ENCODE results near the gene TMTC2. TPM values are rescaled to one million over a fixed set of nuclear protein-coding genes. Genes with fewer than 3 reads are reported as not detected.

TMTC2 gene
- total and polyA plus RNA-seq, 2 donors (not counting 3 experiments of a cell fraction or from before 2014, with no cell fraction given) = 4.1 to 7.8 TPM

GRCh38 chr12:83016991-83017390, 330.3 kb downstream of the TMTC2 start:
- intact Hi-C loops (cut with micrococcal nuclease) = loop anchor here (5.0 kb wide), 1 partner anchor 330 kb away; the partner anchor contains the start of gene TMTC2
- no TSS peak for BruUV-seq (replicated peaks)
- no peaks in the 10 kb centered on the region for H3K36me3 ChIP-seq (ENCODE audit: control insufficient read depth in 2 of 2, extremely low read depth in 1 of 2, insufficient read depth in 2 of 2, low read length in 2 of 2)
- no peaks in the 10 kb centered on the region for H3K27me3 ChIP-seq (ENCODE audit: control insufficient read depth in 2 of 2, insufficient read depth in 2 of 2, low read length in 2 of 2)
- no peak overlapping the region for H3K4me2 ChIP-seq (ENCODE audit: insufficient read depth, low read length)
- H3K27ac ChIP-seq (ENCODE audit: insufficient read depth, low read depth, low read length) = no peak overlapping the region
- no peak overlapping the region for H3K4me3 ChIP-seq (replicated peaks in 1 of 3; ENCODE audit: insufficient read depth in 1 of 3, low read depth in 1 of 3, low read length in 3 of 3)
- H4K20me1 ChIP-seq (replicated peaks; ENCODE audit: control insufficient read depth, extremely low read depth, insufficient read depth, low read length) = no peaks in the 10 kb centered on the region
- FAIRE-seq = no peak
- POLR2A ChIA-PET = no interaction called here
- no peaks in the 10 kb centered on the region for H3K79me2 ChIP-seq (ENCODE audit: control insufficient read depth, insufficient read depth, low read length)
- H3K9me1 ChIP-seq (replicated peaks; ENCODE audit: control insufficient read depth, extremely low read depth, insufficient read depth, low read length) = no peaks in the 10 kb centered on the region
- peaks cover 11% of the 10 kb centered on the region for H3K4me1 ChIP-seq (ENCODE audit: control insufficient read depth, extremely low read depth, insufficient read depth, low read length)
- no peak overlapping the region for H3K9ac ChIP-seq (replicated peaks; ENCODE audit: extremely low read depth, insufficient read depth, low read length)
- CTCF ChIA-PET = interaction anchor here (1.2 kb wide), 1 partner anchor 331 kb away, joined by 5 read pairs; no protein-coding TSS in a partner anchor
- no peak for DNase-seq (ENCODE audit: low read depth, low spot score)
- TF ChIP-seq MYC (IDR thresholded peaks at IDR 0.05; ENCODE audit: low read depth, low read length) (no peak), GATA2 (IDR thresholded peaks at IDR 0.05; ENCODE audit: insufficient read depth, insufficient read length, low read depth, low read length) (no peak), POLR2A (IDR thresholded peaks at IDR 0.05; ENCODE audit: low read depth, low read length) (no peak), EZH2 (IDR thresholded peaks at IDR 0.05; ENCODE audit: borderline replicate concordance, low read depth, low read length, severe bottlenecking) (no peak), POLR2AphosphoS5 (IDR thresholded peaks at IDR 0.05; ENCODE audit: insufficient read depth, low read depth, low read length) (no peak), MAX (IDR thresholded peaks at IDR 0.05; ENCODE audit: insufficient read depth, insufficient read length) (no peak), FOS (IDR thresholded peaks at IDR 0.05; ENCODE audit: borderline replicate concordance, insufficient read depth, low read length) (no peak), CTCF (IDR thresholded peaks at IDR 0.05; ENCODE audit: extremely low read depth in 1 of 2, insufficient read depth in 1 of 2, low read depth in 1 of 2, low read length in 2 of 2) (no peak), JUN (IDR thresholded peaks at IDR 0.05; ENCODE audit: borderline replicate concordance, insufficient read depth, insufficient read length, low read depth) (no peak)
- H3K9me3 ChIP-seq (replicated peaks; ENCODE audit: control insufficient read depth, insufficient read depth, low read length) = no peaks in the 10 kb centered on the region
- H2AFZ ChIP-seq (ENCODE audit: low read depth, low read length) = no peak overlapping the region
- dilution Hi-C loops (cut with MboI; ENCODE audit: extremely low pct_ligation_motif_present, low sequenced_read_pairs) = no loop called here
